Measurements from ENCODE around the gene TJP2. TPM values are rescaled to one million over a fixed set of nuclear protein-coding genes. Genes with fewer than 3 reads are reported as not detected.
A peak's percentile ranks its signal among the peaks of the same experiment; 100 is the strongest.

TJP2 gene
- total and polyA plus RNA-seq, 2 donors (not counting 3 experiments of a cell fraction or from before 2014, with no cell fraction given) = 83.0 to 168 TPM

GRCh38 chr9:69141851-69142250 is 32.2 kb upstream of the TJP2 start:
- peaks cover 0 to 2% of the 10 kb centered on the region in 2 experiments for H3K36me3 ChIP-seq (ENCODE audit: control insufficient read depth in 2 of 2, extremely low read depth in 1 of 2, insufficient read depth in 2 of 2, low read length in 2 of 2)
- H3K9ac ChIP-seq (replicated peaks; ENCODE audit: extremely low read depth, insufficient read depth, low read length) = no peak overlapping the region
- dilution Hi-C loops (cut with MboI; ENCODE audit: extremely low pct_ligation_motif_present, low sequenced_read_pairs) (no loop called here), intact Hi-C loops (cut with micrococcal nuclease) (loop anchor here (2.0 kb wide), 1 partner anchor 19 kb away; no protein-coding TSS in a partner anchor)
- ChIA-PET POLR2A (no interaction called here), CTCF (interaction anchor here (0.8 to 2.2 kb wide), 4 partner anchors 12 to 106 kb away, joined by 4 to 15 read pairs (median 6); partner anchors contain the start of gene FXN)
- peak overlapping the region; percentile 74 for H3K27ac ChIP-seq (ENCODE audit: insufficient read depth, low read depth, low read length)
- DNase-seq (ENCODE audit: low read depth, low spot score) (peak; percentile 4), FAIRE-seq (no peak)
- H3K4me1 ChIP-seq (ENCODE audit: control insufficient read depth, extremely low read depth, insufficient read depth, low read length) = peaks cover 24% of the 10 kb centered on the region
- H4K20me1 ChIP-seq (replicated peaks; ENCODE audit: control insufficient read depth, extremely low read depth, insufficient read depth, low read length) = no peaks in the 10 kb centered on the region
- peak overlapping the region; percentile 82 for H3K4me2 ChIP-seq (ENCODE audit: insufficient read depth, low read length)
- H3K79me2 ChIP-seq (ENCODE audit: control insufficient read depth, insufficient read depth, low read length) = peaks cover 48% of the 10 kb centered on the region
- BruUV-seq (replicated peaks) = no TSS peak
- no peak overlapping the region for H2AFZ ChIP-seq (ENCODE audit: low read depth, low read length)
- no peaks in the 10 kb centered on the region for H3K27me3 ChIP-seq (ENCODE audit: control insufficient read depth in 2 of 2, insufficient read depth in 2 of 2, low read length in 2 of 2)
- H3K9me1 ChIP-seq (replicated peaks; ENCODE audit: control insufficient read depth, extremely low read depth, insufficient read depth, low read length) = no peaks in the 10 kb centered on the region
- H3K4me3 ChIP-seq (replicated peaks in 1 of 3; ENCODE audit: insufficient read depth in 1 of 3, low read depth in 1 of 3, low read length in 3 of 3) = no peak overlapping the region
- H3K9me3 ChIP-seq (replicated peaks; ENCODE audit: control insufficient read depth, insufficient read depth, low read length) = no peaks in the 10 kb centered on the region
- TF ChIP-seq POLR2A (IDR thresholded peaks at IDR 0.05; ENCODE audit: low read depth, low read length) = no peak
- TF ChIP-seq GATA2 (IDR thresholded peaks at IDR 0.05; ENCODE audit: insufficient read depth, insufficient read length, low read depth, low read length) = no peak
- no peak for TF ChIP-seq MYC (IDR thresholded peaks at IDR 0.05; ENCODE audit: low read depth, low read length)
- TF ChIP-seq JUN (IDR thresholded peaks at IDR 0.05; ENCODE audit: borderline replicate concordance, insufficient read depth, insufficient read length, low read depth) = no peak
- TF ChIP-seq POLR2AphosphoS5 (IDR thresholded peaks at IDR 0.05; ENCODE audit: insufficient read depth, low read depth, low read length) = no peak
- no peak for TF ChIP-seq FOS (IDR thresholded peaks at IDR 0.05; ENCODE audit: borderline replicate concordance, insufficient read depth, low read length)
- no peak for TF ChIP-seq MAX (IDR thresholded peaks at IDR 0.05; ENCODE audit: insufficient read depth, insufficient read length)
- no peak for TF ChIP-seq EZH2 (IDR thresholded peaks at IDR 0.05; ENCODE audit: borderline replicate concordance, low read depth, low read length, severe bottlenecking)
- TF ChIP-seq CTCF (IDR thresholded peaks at IDR 0.05; ENCODE audit: extremely low read depth in 1 of 2, insufficient read depth in 1 of 2, low read depth in 1 of 2, low read length in 2 of 2) = no peak

Measured in endothelial cell of umbilical vein (primary cell).